OCI-LY7 (cell line): ENCODE measurements around the gene GALNT9. TPM values are rescaled to one million over a fixed set of nuclear protein-coding genes. Genes with fewer than 3 reads are reported as not detected.

ENCODE experiments used
- BruUV-seq: library from RNA; stranded (reverse); fragments of 400-500 nt; replicated peaks from 2 replicates; lab custom pipeline; 2021; lab: Mats Ljungman, UMichigan
- CTCF ChIA-PET: fragments of 300-600 bp; sonication (Branson Sonifier 250); formaldehyde crosslinking; loops from one replicate; lab custom pipeline; 2022; ENCODE audit warnings: antibody characterized with exemption; ENCODE audit not compliant: unreplicated experiment; lab: Charles Lee
- POLR2A ChIA-PET: fragments of 300-600 bp; sonication (Branson Sonifier 250); formaldehyde crosslinking; loops from one replicate; lab custom pipeline; 2022; ENCODE audit warnings: antibody characterized with exemption; lab: Charles Lee
- DNase-seq: peaks from one replicate; pipeline ENCODE4 v3.0.0-alpha.2; 2015; ENCODE audit warnings: low spot score
- H2AFZ ChIP-seq: fragments of 200-600 bp; sonication (generic), shearing (Covaris generic); 2 replicates; pipeline ENCODE4 v1.6.1; 2014; ENCODE audit warnings: mild to moderate bottlenecking, antibody characterized with exemption, low read length, moderate library complexity
- H3K27ac ChIP-seq: fragments of 200-600 bp; sonication (generic); 2 replicates; pipeline ENCODE4 v1.5.1; 2014; ENCODE audit warnings: mixed run types, low read depth, mild to moderate bottlenecking, moderate library complexity, low read length, inconsistent platforms; ENCODE audit not compliant: poor library complexity, severe bottlenecking
- H3K36me3 ChIP-seq: fragments of 200-600 bp; sonication (generic); 2 replicates; pipeline ENCODE4 v1.6.1; 2014; ENCODE audit warnings: mild to moderate bottlenecking, antibody characterized with exemption, low read length, moderate library complexity, mixed read lengths; ENCODE audit not compliant: insufficient read depth
- H3K4me1 ChIP-seq: fragments of 200-600 bp; sonication (generic); 2 replicates; pipeline ENCODE4 v1.5.1; 2014; ENCODE audit warnings: mild to moderate bottlenecking, low read length; ENCODE audit not compliant: insufficient read depth, poor library complexity, severe bottlenecking
- H3K4me2 ChIP-seq: fragments of 200-600 bp; sonication (generic); 2 replicates; pipeline ENCODE4 v1.6.1; 2014; ENCODE audit warnings: mild to moderate bottlenecking, low read length
- H3K4me3 ChIP-seq: fragments of 200-600 bp; sonication (generic); 2 replicates; pipeline ENCODE4 v1.5.1; 2014; ENCODE audit warnings: mild to moderate bottlenecking, low read depth, low read length; ENCODE audit not compliant: poor library complexity, severe bottlenecking
- H3K79me2 ChIP-seq: fragments of 200-600 bp; sonication (generic); 2 replicates; pipeline ENCODE4 v1.6.1; 2016; ENCODE audit warnings: low read depth, mild to moderate bottlenecking, low read length, moderate library complexity, mixed read lengths; ENCODE audit not compliant: insufficient read depth
- H3K9me2 ChIP-seq: fragments of 200-600 bp; sonication (generic); 2 replicates; pipeline ENCODE4 v1.6.1; 2016; ENCODE audit warnings: mild to moderate bottlenecking, low read length, mixed read lengths; ENCODE audit not compliant: insufficient read depth
- H3K9me3 ChIP-seq: fragments of 200-600 bp; sonication (generic); 2 replicates; pipeline ENCODE4 v1.6.1; 2014; ENCODE audit warnings: mild to moderate bottlenecking, mixed run types, low read length, mixed read lengths
- H4K20me1 ChIP-seq: fragments of 200-600 bp; sonication (generic); 2 replicates; pipeline ENCODE4 v1.6.1; 2014; ENCODE audit warnings: mild to moderate bottlenecking, antibody characterized with exemption, low read length, moderate library complexity, mixed read lengths; ENCODE audit not compliant: insufficient read depth
- EZH2phosphoT487 ChIP-seq: fragments of 200-600 bp; sonication (generic); IDR thresholded peaks from 2 replicates; pipeline ENCODE4 v1.6.1; 2018; ENCODE audit warnings: low read depth, borderline replicate concordance, mild to moderate bottlenecking, mixed run types, antibody characterized with exemption, low read length, moderate library complexity, mixed read lengths
- intact Hi-C: fragments of 100-400 bp; cut with micrococcal nuclease; formaldehyde crosslinking; loops from one replicate; pipeline ENCODE4 v1.10.0; 2022; ENCODE audit not compliant: unreplicated experiment
- total RNA-seq, 2 experiments: library from RNA; depleted of rRNA in 1 of 2; stranded (reverse); fragments of >200 nt in 1 of 2; shearing (Covaris generic) in 1 of 2; gene quantifications; 2 replicates each; pipeline ENCODE4 v1.2.3, GENCODE V29; 2014 to 2022
- TF ChIP-seq, protein P1 (sequence below): fragments of 200-600 bp; sonication (generic); conservative IDR thresholded peaks from 2 replicates; pipeline ENCODE4 v1.5.1; 2014; ENCODE audit warnings: mild to moderate bottlenecking, antibody characterized with exemption, low read length, moderate library complexity, mixed read lengths

GALNT9 gene
- total RNA-seq, 2 experiments from 2014 or later = 0.28 TPM; not detected in 1

DNA sequence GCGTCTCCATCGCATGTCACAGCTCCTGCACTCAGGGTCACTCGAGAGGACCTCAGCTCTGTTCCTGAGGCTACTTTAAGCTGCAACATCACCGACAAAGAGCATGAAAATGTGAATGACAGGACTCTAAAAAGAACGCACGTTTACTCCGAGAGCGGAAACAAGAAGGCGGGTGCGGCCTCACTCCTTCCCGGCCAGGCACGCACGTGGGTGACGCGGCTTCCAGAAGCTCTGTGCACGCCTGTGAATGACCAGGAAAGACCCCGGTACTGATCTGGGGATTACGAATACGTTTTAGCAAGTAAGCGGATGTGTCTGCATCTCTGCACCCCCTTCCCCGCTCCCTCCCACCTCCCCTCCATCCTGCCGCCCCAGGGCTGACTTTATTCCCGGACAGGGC is 15.2 kb upstream of the GALNT9 start:
- H3K36me3 ChIP-seq = no peaks in the 10 kb centered on the region
- no peak overlapping the region for H3K27ac ChIP-seq
- TF ChIP-seq EZH2phosphoT487 = no peak
- TF ChIP-seq, protein P1, sequence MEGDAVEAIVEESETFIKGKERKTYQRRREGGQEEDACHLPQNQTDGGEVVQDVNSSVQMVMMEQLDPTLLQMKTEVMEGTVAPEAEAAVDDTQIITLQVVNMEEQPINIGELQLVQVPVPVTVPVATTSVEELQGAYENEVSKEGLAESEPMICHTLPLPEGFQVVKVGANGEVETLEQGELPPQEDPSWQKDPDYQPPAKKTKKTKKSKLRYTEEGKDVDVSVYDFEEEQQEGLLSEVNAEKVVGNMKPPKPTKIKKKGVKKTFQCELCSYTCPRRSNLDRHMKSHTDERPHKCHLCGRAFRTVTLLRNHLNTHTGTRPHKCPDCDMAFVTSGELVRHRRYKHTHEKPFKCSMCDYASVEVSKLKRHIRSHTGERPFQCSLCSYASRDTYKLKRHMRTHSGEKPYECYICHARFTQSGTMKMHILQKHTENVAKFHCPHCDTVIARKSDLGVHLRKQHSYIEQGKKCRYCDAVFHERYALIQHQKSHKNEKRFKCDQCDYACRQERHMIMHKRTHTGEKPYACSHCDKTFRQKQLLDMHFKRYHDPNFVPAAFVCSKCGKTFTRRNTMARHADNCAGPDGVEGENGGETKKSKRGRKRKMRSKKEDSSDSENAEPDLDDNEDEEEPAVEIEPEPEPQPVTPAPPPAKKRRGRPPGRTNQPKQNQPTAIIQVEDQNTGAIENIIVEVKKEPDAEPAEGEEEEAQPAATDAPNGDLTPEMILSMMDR = no peak
- CTCF ChIA-PET = no interaction called here
- H3K4me2 ChIP-seq = no peak overlapping the region
- BruUV-seq = no TSS peak
- H3K79me2 ChIP-seq = no peaks in the 10 kb centered on the region
- intact Hi-C loops = no loop called here
- H4K20me1 ChIP-seq = no peaks in the 10 kb centered on the region
- POLR2A ChIA-PET = no interaction called here
- no peaks in the 10 kb centered on the region for H3K9me3 ChIP-seq
- H3K4me3 ChIP-seq = no peak overlapping the region
- H2AFZ ChIP-seq = no peak overlapping the region
- no peak for DNase-seq
- H3K9me2 ChIP-seq = no peaks in the 10 kb centered on the region
- no peaks in the 10 kb centered on the region for H3K4me1 ChIP-seq

DNA sequence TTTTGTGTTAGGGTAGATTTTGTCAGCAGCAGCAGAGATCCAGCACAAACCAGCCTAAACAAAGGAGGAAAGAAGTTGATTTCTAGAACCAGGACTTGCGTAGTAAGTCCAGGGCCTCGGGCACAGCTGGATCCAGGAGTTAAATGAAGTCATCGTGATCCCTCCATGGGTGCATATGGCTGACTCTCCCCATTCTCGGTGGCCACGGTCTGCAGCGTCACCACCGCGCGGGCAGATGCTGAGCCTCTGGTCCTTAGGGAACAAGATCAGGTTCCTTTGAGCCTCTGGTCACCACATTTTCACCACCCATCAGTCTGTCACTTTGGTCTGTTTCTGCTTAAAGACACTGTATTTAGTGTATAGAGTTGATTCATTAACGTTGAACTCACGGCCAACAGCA is 14.8 kb upstream of the GALNT9 start:
- no peaks in the 10 kb centered on the region for H3K9me3 ChIP-seq
- no TSS peak for BruUV-seq
- POLR2A ChIA-PET = no interaction called here

DNA sequence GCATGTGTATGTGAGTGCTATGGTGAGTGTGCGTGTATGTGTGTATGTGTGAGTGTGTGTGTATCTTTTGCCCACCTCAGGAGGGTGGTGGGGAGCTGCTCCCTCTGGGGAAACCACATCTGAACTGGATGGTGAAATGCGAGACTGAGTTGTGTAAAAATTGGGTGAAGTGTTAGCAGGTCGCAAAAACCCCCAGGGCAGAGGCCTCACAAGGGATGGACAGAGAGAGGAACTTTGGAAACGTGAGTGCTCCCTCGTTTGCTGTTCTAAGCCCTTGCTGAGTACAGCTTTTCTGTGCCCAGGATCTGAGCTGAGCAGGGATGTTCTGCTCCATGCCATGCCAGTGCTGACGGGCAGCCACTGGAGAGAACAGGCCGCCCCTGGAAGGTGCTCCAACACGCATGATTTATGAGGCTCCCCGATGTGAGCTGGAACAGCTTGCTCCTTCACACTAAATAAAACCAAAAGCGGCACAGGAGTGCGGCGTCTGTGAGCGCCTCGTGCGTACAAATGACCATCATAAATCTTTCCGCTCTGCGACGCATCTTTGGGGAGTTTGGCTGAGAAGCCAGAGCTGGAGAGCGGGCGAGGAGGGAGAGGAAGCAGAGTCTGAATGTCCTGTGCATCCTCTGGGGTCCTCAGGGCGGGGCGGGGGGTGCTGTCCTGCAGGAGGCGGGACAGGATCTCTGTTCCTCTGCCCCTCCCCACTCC is 14.1 kb upstream of the GALNT9 start:
- Histone ChIP-seq H3K9me3 (no peaks in the 10 kb centered on the region), H3K27ac (no peak overlapping the region), H3K4me2 (no peak overlapping the region), H3K9me2 (no peaks in the 10 kb centered on the region), H4K20me1 (no peaks in the 10 kb centered on the region), H3K4me1 (no peaks in the 10 kb centered on the region), H3K79me2 (no peaks in the 10 kb centered on the region), H2AFZ (no peak overlapping the region), H3K4me3 (no peak overlapping the region), H3K36me3 (no peaks in the 10 kb centered on the region)
- intact Hi-C loops = no loop called here
- DNase-seq = no peak
- BruUV-seq = no TSS peak
- ChIA-PET CTCF (no interaction called here), POLR2A (no interaction called here)
- TF ChIP-seq, protein P1 = no peak
- no peak for TF ChIP-seq EZH2phosphoT487

More for the DNA sequence above, 14.8 kb upstream of the GALNT9 start:
- Histone ChIP-seq H4K20me1 (no peaks in the 10 kb centered on the region), H3K79me2 (no peaks in the 10 kb centered on the region), H3K4me1 (no peaks in the 10 kb centered on the region), H3K4me2 (no peak overlapping the region), H3K36me3 (no peaks in the 10 kb centered on the region), H3K9me2 (no peaks in the 10 kb centered on the region), H3K27ac (no peak overlapping the region), H2AFZ (no peak overlapping the region), H3K4me3 (no peak overlapping the region)
- no peak for TF ChIP-seq EZH2phosphoT487
- TF ChIP-seq, protein P1 = no peak
- intact Hi-C loops = no loop called here
- CTCF ChIA-PET = no interaction called here
- no peak for DNase-seq
